C1 segment of cervical spinal cord (tissue), 14 donors: ENCODE results near the gene AMHR2.

Source experiments
- DNase-seq, 14 donors: peaks; one replicate each; lab custom pipeline; 2025; lab: John Stamatoyannopoulos, UW

Gene AMHR2

DNA sequence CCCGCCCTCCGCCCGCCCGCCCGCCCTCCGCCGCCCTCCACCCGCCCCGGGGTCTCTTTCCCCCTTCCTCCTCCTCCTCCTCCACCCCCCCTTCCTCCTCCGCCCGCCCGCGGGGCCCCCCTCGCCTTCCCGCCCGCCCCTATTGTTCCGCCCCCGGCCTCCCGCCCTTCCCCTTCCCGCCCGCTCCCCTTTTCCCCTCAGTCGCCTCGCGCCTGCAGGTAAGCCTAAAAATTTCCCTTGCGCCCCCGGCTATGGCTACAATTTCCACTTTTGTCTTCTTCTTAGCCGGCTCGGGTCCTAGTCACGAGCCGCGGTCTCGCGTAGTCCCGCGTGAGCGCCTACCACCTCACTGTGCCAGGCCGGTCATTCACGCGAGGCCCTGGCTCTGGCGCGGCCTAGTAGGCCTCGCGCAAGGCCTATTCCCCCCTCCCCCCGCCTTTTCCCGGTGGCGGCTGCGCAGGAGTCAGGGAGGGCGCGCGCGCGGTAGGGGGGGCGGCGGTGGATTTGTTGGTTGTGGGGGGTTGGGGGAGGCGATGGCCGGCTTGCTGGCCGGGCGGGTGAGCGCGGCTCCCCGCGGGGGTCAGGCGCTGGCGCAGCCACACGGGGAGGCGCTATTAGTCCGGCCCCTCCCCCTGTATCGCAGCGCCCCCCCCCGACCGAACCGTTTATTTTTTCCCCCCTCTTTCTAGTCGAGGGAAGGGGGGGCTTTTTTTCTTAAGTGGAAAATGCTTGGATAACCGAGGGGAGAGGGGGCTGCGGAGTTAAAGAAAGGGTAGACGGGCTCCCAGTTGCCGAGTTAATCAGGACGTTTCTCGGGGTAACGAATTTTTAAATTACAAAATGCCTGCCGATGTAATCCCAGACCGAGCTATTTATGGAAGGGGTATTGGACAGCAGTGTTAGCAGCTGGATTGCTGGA lies 28.8 kb downstream of the AMHR2 start:
- peak; percentile 13 to 94 (median 84) for DNase-seq

DNA sequence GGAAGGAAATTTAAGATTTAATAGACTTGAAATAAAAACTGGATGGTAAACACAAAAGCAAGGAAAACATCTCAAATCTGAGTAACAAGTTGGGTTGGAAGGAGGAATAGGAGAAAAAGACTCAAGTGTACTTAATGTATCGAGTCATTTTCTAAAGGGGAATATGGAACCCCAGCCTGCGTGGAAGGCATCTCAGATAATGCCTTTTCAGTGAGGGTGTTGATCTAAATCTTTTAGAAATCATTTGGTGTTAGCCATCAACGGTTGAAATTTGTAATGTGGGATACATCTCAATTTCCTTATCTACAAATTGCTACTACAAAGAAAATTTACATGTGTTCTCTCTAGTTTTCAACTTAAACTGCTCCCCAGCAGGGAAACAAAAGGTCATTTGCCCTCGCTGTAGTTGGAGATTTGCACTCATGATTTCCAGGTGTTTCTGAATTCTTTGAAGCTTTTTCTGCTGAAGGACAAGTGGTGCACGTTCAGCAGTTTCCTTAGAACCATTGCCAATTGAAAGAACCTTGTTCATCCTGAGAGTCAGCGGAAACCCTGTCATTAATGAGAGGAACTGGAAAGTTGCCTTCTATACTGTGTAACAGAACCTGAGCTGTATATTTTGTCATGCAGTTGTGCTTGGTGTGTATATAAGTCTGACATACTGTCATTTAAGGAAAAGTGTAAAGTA lies 30.4 kb downstream of the AMHR2 start:
- DNase-seq, result no peak

DNA sequence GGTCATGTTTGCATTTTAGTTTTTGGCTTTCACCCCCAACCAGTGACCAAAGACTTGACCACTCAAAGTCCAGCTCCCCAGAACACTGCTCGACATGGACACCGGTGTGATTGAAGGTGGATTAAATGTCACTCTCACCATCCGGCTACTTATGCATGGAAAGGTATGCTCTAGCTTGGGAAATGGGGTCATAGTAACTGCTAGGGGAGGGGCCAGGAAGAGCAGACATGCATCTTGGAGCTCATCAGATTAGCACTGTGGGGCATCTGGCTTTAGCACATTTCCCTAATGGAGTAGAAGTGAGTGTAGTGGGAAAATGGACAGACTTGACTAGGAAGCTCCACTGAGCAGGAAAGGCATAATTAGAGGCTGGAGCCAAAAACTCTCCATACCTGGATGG lies 31.1 kb downstream of the AMHR2 start:
- peak in 1 of 14 donors; percentile 93 for DNase-seq

DNA sequence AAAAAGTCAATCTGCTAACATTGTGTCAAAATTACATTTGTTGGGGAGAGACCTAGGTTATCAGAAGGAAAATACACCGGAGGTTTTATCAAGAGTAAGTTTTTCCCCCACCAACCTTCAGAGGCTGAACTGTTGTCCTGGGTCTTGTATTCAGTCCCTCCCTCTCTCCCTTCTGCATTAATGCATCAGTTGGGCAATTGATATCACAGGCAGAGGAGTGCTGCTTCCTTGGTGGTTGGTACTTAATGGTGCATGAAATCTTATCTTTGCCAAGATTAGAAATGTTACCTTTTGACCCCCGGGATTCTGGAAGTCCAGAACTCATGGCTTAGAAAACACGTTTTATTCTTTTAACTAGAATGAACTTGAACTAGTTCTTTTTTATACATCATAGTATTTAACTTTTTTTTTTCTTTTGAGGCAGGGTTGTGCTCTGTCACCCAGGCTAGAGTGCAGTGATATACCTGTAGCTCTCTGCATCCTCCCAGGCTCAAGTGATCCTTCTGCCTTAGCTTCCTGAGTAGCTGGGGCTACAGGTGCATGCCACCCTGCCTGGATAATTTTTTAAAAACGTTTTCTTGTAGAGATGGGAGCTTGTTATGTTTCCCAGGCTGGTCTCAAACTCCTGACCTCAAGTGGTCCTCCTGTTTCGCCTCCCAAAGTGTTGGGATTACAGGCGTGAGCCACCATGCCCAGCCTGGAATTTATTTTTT lies 33.2 kb downstream of the AMHR2 start:
- DNase-seq, result no peak

DNA sequence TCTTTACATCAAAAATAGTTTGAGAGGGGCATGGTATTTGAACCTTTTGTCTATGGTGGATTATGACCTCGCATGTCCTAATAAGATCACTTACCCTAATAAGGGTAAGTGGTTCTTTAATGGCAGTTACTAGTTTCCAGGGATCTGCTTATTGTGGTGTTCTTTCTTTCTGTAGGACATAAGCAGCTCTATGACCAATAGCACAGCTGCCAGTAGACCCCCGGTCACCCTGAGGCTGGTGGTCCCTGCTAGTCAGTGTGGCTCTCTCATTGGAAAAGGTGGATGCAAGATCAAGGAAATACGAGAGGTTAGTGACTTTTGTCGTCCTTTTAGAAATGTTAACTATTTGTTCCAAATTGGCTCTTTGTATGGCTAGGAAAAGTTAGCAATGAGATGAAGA lies 35.4 kb downstream of the AMHR2 start:
- DNase-seq, result no peak

DNA sequence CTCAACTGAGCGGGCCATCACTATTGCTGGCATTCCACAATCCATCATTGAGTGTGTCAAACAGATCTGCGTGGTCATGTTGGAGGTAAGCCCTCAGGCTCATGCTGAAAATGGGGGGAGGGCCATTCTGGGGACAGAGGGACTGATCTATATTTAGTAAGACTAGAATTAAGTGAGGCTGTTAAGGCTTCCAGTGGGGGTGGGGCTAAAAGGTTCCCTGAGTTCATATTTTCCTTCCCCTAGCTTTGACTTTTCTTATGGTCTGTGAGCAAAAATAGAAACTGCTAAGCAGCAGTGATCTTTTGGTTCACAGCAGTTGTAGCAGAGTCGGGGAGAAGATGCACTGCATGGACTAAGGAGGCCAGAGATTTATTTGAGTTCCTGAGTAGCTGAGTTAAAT lies 37.4 kb downstream of the AMHR2 start:
- no peak for DNase-seq

DNA sequence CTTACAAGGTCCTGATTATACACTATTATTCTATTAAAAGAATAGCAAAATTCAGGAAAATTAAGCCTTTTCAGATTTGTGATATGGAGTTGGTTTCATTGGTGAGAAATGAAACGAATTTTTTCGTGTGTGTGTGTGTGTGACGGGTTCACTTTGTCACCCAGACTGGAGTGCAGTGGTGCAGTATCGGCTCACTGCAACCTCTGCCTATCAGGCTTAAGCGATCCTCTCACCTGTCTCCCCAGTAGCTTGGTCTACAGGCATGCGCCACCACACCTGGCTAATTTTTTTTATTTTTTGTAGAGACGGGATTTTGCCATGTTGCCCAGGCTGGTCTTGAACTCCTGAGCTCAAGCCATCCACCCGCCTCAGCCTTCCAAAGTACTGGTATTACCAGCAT lies 37.9 kb downstream of the AMHR2 start:
- no peak for DNase-seq

DNA sequence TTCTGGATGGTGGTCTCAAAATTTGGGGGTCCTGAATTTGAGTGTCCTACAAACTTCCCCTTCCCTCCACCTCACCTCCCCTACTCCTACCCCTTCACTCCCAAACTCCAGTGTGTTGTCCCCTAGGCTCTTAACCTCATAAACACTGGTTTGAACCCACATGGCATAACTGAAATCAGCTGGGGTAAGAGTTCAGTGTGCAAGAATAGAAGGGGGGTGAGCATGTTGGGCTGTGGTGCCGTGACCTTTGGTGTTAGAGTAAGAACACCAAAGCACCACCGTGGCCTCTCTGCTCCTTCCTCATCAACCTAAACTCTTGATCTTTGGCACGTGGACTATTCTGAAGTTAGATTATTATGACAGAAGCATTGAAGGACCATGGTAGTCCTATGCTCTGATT lies 39.3 kb downstream of the AMHR2 start:
- no peak for DNase-seq

DNA sequence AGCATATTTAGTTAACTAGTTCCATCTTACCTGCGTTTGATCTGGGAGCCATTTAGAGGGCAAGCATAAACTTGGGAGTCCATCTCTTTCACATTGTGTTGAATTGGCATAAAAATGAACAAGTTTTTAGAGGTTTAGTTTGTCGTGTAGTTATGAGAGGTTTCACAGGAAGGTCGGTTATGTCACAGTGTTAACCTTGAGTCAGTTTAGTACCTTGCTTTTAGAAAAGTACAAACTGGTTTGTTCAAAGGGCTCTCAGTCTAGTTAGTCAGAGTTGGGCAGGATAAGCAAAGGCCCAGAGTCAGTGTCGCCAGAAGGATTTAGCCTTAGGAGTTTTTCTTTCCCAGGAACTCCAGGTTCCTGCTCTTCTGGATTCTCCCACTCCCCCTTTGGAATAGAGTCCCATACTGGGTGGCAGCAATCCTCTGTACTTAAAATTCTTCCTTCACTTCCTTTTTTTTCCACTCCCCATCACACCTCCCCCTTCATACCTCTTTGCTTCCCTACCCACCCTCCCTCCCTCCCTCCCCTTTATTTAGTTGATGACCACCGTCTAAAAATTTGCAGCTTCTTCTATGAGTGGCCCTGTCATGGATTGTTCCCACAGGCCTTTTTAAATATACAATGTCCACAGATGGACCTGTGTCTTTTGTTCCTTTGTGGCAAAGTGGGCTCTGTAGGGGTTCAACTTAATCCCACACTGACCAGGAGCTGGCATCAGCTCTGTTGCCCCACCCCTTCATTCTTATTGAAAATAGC lies 40.3 kb downstream of the AMHR2 start:
- DNase-seq, result no peak

DNA sequence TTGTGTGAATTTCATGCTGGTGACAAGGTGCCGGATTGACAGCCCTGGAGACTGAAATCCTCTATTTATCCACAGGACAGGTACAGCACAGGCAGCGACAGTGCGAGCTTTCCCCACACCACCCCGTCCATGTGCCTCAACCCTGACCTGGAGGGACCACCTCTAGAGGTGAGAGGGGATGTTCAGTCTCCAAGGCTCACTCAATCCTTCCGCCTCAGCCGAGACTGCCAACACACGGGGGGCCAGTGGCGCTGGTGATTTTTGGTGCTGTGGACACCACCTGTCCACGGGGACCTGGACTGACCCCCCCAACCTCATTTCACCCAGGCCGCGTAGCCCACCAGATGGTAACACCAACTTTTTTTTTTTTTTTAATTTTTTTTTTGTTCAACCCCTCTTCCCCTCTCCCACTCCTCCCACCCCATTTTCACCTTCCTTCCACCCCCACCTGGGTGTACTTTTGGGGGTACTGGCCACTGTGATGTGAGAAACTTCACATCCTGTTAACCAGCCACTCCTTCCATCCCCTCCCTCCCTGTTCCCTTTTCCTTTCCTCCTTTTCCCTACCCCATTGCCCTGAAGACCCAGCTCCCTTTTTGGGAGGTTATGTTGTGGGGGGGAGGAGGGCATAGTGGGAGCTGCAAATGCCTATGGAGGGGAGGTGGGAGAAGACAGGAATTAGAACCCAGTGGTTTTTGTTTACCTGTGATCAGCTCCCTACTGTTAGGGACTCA lies 41.2 kb downstream of the AMHR2 start:
- DNase-seq, result no peak

DNA sequence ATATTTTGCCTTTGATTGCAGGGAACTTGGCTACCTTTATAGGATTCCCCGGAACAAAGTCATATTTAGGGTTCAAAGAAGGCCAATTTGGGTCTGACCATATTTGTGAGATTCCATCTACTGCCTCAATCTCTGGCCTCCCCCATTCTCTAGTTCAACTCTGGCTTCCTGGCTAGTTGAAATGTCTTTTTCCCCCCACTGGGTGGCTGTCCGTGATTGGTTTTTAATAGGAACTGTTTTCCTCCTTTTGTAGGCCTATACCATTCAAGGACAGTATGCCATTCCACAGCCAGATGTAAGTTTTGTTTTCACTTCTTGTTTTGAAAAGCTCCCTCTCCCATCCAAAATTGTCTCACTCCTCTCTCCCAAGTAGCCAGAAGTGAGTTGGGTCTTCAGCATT lies 42.0 kb downstream of the AMHR2 start:
- no peak for DNase-seq

DNA sequence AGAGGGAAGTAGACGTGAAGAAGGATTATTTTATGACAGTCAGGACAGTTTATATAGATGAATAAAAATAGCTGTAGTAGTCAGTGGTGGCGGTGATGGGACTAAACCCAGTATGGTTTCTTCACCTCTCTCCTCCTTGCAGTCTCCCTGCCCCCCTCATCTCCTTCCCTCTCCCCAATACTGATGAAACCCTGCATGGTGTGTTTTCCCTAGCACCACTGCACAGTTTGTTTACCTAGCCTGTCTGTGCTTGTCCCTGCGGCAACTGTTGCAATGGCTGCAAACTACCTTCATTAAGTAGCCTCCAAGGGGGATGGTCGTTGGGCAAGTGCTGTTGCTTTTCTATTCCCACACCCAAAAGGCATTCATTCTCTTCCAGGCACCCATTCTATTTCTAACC lies 43.0 kb downstream of the AMHR2 start:
- DNase-seq, result no peak

DNA sequence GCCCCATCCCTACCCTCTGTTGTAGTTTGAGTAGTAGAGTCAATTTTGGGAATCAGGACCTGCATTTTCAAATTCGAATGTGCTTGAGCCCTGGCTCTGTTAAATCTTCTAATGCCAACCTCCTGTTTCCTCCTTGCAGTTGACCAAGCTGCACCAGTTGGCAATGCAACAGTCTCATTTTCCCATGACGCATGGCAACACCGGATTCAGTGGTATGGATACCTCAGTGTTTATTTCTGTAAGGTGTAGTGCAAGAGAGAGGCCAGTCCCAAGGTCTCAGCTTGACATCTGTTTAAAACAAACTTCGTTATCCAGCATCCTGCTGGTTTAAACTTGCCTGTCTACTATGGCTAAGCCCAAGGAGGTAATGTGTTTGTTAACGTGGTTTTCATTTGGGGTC lies 43.4 kb downstream of the AMHR2 start:
- no peak for DNase-seq

DNA sequence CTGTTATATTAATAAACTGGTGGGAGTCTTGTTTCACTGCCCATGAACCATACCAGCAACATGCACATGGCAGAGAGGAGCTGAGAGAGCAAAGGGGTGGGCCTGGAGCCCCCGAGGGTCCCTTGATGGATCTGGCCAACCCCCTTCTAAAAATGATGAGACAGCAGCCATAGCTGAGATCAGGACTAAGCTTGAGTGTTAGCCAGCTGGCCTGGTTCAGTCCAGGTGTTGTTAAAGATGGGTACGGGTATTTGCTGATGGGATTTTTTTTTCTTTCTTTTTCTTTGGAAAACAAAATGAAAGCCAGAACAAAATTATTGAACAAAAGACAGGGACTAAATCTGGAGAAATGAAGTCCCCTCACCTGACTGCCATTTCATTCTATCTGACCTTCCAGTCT lies 44.2 kb downstream of the AMHR2 start:
- DNase-seq, result no peak

DNA sequence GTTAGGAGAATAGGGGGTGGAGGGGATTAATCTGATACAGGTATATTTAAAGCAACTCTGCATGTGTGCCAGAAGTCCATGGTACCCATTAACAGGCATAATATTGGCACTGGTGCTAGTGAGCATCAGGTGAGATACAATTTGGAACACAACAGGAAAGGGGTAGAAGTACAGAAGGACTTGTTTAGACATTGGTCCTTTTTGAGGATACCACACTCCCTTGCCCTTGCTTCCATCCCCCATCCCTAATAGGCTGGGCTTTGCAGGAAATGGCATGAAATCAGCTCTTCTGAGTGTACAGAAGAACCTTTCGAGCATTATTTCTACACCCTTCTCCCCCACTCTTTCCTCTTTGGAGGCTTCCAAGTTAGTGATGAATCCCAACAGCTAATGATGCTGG lies 44.6 kb downstream of the AMHR2 start:
- DNase-seq, result no peak

DNA sequence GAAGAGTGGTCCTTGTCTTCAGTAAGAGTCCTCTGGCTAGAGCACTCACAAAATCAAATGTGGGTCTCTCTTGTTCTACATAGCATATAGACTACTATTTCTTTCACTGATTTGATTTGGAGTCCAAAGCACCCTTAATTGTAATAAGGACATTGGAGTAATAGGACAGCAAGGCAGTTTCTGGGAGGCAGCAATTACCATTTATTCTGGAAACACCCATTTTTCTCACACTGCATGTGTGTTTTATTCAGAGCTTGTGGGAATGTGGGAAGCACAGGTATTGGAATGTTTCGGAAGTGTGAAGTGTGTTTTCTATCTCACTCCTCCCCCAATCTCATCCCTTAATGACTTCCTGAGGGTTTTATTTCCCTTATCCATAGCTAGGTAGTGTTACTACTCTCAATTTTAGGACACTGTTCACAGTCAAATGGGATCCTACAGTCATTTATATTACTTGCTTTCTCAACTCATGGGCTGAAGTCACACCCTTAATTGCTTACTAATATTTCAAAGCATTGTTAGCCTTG lies 48.5 kb downstream of the AMHR2 start:
- no peak for DNase-seq

DNA sequence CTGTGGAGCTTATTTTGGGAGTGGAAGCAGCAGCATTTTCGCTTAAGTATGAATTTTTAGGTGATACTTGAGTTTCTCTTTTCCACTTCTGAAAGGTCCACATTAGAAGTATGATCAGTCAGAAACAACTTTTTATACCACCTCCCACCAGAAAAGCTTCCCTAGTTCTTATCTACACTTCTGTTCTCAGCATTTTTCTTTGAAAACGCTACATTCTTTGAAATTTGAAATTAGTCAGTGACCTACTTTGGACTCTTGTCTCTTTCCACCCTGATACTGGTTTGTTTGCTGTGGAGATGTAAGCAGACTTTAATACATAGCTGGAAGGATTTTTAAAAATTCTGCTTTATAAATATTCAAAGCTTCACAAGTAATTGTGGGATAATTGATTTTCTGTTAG lies 50.4 kb downstream of the AMHR2 start:
- DNase-seq, result no peak

DNA sequence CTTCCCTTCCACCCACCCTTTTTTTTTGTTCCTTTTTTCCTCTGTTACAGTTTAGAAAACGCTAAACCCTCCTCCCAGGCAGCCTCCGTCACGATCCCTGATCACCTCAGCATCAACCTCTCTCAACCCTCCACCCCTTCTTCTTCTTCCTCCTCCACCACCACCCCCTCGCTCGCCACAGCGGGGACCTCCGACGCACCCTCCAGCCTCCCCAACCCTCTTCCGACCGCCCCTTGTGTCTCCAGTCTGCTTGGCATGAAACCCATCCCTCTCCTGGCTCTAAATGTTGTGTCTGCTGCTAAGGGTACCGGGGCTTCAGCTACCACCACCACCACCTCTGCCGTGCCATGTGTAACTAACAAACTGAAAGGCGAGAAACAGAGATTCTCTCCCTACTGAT lies 51.2 kb downstream of the AMHR2 start:
- no peak for DNase-seq

DNA sequence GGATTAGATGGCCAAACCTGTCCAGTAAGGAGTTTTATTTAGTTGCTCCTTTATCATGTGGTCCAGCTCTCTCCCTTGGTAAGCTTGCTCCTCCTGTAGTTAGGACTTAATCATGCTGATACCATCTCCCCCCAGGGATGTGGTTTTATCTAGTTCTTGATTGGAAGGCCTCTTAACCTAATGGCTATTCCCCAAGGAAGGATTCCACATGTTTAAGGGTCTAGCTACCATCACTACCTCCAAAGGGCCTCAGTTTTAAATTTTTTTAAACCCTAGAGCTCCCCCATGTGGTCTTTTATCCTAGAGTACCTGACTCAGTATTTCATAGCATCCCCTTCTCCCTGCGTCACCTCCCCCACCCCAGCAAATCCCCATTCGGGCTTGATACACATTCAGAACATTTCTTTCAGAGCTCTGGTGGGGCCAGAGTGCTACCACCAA lies 53.1 kb downstream of the AMHR2 start:
- DNase-seq, result no peak

DNA sequence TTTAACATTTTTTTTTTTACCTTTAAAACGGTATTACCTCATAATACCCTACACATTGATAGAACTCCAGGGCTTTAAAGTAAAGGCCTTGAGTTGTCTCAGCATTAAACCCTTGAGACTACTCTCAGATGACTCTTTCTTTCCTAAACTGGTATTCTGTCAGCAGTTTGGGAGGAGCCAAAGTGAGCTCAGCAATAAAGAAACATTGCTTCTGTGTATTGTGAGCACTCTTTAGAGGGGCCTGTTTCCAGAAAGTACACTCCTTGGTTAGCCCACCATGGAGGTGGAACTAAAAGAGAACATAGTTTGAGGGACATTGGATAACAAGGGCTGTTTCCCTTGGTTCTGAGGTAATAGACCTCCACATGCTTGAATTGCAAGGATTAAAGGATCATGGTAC lies 55.2 kb downstream of the AMHR2 start:
- DNase-seq, result no peak

DNA sequence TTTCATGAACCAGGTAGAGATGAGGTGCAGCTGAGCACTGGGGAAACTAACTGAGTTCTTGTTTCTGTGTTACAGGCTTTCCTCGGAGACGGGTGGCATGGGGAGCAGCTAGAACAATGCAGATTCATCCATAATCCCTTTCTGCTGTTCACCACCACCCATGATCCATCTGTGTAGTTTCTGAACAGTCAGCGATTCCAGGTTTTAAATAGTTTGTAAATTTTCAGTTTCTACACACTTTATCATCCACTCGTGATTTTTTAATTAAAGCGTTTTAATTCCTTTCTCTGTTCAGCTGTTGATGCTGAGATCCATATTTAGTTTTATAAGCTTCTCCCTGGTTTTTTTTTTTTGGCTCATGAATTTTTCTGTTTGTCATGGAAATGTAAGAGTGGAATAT lies 55.7 kb downstream of the AMHR2 start:
- DNase-seq, result no peak
